Osteocyte (in vitro differentiated cells): ENCODE data around the gene PAGE4. TPM values are rescaled to one million over a fixed set of nuclear protein-coding genes. Genes with fewer than 3 reads are reported as not detected.

ENCODE experiments used
- DNase-seq: peaks from one replicate; pipeline ENCODE4 v3.0.0; 2021; ENCODE audit warnings: mixed read lengths; ENCODE audit not compliant: unreplicated experiment; ENCODE audit errors: extremely low spot score
- H3K27ac Mint-ChIP-seq: one replicate; pipeline ENCODE4 v1.8.0; 2021; ENCODE audit warnings: mild to moderate bottlenecking, mixed read lengths; ENCODE audit not compliant: unreplicated experiment
- H3K27me3 Mint-ChIP-seq: one replicate; pipeline ENCODE4 v1.8.0; 2021; ENCODE audit warnings: mixed read lengths; ENCODE audit not compliant: unreplicated experiment
- H3K36me3 Mint-ChIP-seq: one replicate; pipeline ENCODE4 v1.8.0; 2021; ENCODE audit warnings: mixed read lengths; ENCODE audit not compliant: unreplicated experiment
- H3K4me1 Mint-ChIP-seq: one replicate; pipeline ENCODE4 v1.8.0; 2021; ENCODE audit warnings: mixed read lengths; ENCODE audit not compliant: unreplicated experiment
- H3K4me3 Mint-ChIP-seq: one replicate; pipeline ENCODE4 v1.8.0; 2021; ENCODE audit warnings: mild to moderate bottlenecking, moderate library complexity, mixed read lengths; ENCODE audit not compliant: unreplicated experiment
- H3K9me3 Mint-ChIP-seq: one replicate; pipeline ENCODE4 v1.8.0; 2021; ENCODE audit warnings: mixed read lengths; ENCODE audit not compliant: unreplicated experiment
- long read RNA-seq: library from polyadenylated mRNA; unstranded; transcript quantifications from one replicate; pipeline ENCODE4 v2.0.0, GENCODE V29; 2021
- total RNA-seq: library from RNA; stranded (reverse); gene quantifications from 2 replicates; pipeline ENCODE4 v1.2.1, GENCODE V29; 2021
- TF ChIP-seq, protein P1 (sequence below): fragments of 200-600 bp; sonication (generic); IDR thresholded peaks from 2 replicates; pipeline ENCODE4 v1.5.0; 2021; ENCODE audit warnings: antibody characterized with exemption, mild to moderate bottlenecking, moderate library complexity

The PAGE4 gene, protein sequence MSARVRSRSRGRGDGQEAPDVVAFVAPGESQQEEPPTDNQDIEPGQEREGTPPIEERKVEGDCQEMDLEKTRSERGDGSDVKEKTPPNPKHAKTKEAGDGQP
- total RNA-seq: not detected in 2 replicates
- long read RNA-seq: 0 reads

DNA sequence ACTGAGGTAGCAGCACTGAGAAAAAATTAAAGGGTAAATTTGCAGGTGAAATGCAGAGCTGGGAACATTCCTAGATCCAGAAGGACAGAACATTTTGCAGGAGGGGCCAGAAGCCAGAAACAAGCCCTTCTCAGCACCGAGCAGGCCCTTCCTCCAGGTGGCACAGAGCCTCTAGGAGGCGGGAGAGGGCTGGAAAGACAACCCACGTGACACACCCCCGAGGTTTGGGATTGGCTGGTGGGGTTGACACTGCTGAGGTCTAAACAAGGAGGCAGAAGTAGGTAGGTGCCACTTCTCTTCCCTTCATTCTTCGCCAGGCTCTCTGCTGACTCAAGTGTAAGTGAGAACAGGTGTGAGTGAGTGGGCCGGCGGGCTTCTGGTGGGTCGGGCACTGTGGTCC is at the start of gene PAGE4:
TSS of gene PAGE4 (plus strand) at position 288 of the 400 bp plus-strand sequence. CDS start 1,126 bp downstream, outside the sequence.
- no peaks in the 10 kb centered on the region for H3K9me3 Mint-ChIP-seq
- H3K27ac Mint-ChIP-seq: no peak within 1 kb of the TSS
- peaks cover 6% of the 10 kb centered on the region for H3K27me3 Mint-ChIP-seq
- no peak within 1 kb of the TSS for H3K4me3 Mint-ChIP-seq
- no peak for DNase-seq
- TF ChIP-seq, protein P1, sequence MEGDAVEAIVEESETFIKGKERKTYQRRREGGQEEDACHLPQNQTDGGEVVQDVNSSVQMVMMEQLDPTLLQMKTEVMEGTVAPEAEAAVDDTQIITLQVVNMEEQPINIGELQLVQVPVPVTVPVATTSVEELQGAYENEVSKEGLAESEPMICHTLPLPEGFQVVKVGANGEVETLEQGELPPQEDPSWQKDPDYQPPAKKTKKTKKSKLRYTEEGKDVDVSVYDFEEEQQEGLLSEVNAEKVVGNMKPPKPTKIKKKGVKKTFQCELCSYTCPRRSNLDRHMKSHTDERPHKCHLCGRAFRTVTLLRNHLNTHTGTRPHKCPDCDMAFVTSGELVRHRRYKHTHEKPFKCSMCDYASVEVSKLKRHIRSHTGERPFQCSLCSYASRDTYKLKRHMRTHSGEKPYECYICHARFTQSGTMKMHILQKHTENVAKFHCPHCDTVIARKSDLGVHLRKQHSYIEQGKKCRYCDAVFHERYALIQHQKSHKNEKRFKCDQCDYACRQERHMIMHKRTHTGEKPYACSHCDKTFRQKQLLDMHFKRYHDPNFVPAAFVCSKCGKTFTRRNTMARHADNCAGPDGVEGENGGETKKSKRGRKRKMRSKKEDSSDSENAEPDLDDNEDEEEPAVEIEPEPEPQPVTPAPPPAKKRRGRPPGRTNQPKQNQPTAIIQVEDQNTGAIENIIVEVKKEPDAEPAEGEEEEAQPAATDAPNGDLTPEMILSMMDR: no peak
- no peaks in the 10 kb centered on the region for H3K36me3 Mint-ChIP-seq
- H3K4me1 Mint-ChIP-seq: no peaks in the 10 kb centered on the region

DNA sequence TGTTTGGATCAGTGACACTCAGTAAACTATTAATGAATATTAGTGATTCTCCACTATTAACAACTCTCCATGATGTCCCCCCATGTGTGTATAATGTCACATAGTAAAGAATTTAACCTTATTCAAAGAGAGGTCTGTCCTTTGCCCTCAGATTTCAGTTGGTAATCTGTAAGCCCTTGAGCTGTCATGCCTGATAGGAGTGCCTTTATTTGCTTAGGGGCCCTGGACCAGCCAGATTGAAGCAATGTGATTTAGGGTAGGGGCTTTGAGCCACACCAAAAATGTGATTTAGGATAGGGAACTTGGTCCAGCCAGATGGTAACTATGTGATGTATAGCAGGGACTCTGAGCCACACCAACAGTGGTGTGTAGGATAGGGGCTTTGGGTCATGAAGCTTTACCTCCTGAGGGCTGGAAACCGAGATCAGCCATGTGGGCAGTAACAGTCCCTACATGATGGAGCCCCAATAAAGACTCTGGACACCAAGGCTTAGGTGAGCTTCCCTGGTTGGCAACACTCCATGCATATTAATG is 44.3 kb upstream of the PAGE4 start:
- H3K4me1 Mint-ChIP-seq: no peaks in the 10 kb centered on the region
- no peak overlapping the region for H3K27ac Mint-ChIP-seq
- H3K36me3 Mint-ChIP-seq: no peaks in the 10 kb centered on the region
- TF ChIP-seq, protein P1: no peak
- no peaks in the 10 kb centered on the region for H3K27me3 Mint-ChIP-seq
- DNase-seq: no peak
- H3K9me3 Mint-ChIP-seq: no peaks in the 10 kb centered on the region
- no peak overlapping the region for H3K4me3 Mint-ChIP-seq

DNA sequence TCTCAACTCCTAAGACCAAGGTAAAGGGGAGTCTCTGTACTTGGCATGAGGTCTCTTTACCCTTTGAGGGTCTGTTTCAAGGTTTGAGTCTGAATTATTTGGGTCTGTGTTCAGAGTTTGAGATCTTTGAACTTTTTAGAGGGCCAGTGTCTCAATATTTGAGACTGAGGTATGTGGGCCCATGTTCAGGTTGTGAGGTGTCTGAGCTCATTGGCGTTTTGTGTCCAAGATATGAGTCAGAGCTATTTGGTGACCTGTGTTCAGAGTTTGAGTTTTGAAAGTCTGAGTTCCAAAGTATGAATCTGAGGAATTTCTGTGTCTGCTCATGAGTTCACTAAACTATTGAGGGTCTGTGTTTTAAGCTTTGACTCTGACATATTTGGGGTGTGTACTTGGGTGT is 36.7 kb upstream of the PAGE4 start:
- DNase-seq: no peak
- TF ChIP-seq, protein P1: no peak
- no peak overlapping the region for H3K4me3 Mint-ChIP-seq
- H3K36me3 Mint-ChIP-seq: no peaks in the 10 kb centered on the region
- H3K9me3 Mint-ChIP-seq: peaks cover 10% of the 10 kb centered on the region
- H3K27ac Mint-ChIP-seq: no peak overlapping the region
- H3K4me1 Mint-ChIP-seq: no peaks in the 10 kb centered on the region
- no peaks in the 10 kb centered on the region for H3K27me3 Mint-ChIP-seq

DNA sequence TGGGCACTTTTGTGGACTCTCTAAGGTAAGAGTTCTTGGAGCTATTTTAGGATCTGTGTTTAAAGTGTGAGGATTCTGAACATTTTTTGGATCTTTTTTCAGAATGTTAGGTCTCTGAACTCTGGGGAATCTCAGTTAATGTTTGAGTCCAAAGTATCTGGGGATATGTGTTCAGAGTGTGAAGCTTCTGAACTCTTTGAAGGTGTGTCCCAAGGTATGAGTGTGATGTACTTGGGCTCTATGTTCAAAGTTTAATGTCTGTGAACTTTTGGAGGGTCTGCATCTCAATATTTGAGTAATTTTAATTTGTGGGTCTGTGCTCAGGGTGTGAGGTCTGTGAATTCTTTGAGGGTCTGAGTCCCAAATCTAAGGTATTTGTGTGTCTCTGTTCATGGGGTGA is 35.4 kb upstream of the PAGE4 start:
- H3K4me3 Mint-ChIP-seq: no peak overlapping the region
- no peaks in the 10 kb centered on the region for H3K27me3 Mint-ChIP-seq
- H3K36me3 Mint-ChIP-seq: no peaks in the 10 kb centered on the region
- H3K4me1 Mint-ChIP-seq: no peaks in the 10 kb centered on the region
- no peak for DNase-seq
- H3K9me3 Mint-ChIP-seq: peaks cover 10% of the 10 kb centered on the region
- H3K27ac Mint-ChIP-seq: no peak overlapping the region
- TF ChIP-seq, protein P1: no peak

DNA sequence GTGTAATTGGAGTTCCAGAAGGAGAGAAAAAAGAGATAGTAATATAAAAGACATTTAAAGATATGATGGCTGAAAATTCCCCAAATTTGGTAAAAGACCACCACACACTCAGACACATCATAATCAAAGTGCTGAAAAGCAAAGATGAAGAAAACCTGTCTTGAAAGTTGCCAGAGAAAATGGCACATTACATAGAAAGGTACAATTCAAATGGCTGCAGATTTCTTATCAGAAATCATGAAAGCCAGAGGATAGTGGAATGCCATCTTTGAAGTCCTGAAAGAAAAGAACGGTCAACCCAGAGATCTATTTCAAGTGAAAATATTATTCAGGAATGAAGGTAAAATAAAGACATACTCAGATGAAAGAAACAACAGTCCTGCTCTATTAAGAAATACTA is 29.3 kb upstream of the PAGE4 start:
- H3K4me1 Mint-ChIP-seq: no peaks in the 10 kb centered on the region
- H3K36me3 Mint-ChIP-seq: no peaks in the 10 kb centered on the region
- no peak for DNase-seq

More for the DNA sequence above, 29.3 kb upstream of the PAGE4 start:
- Mint-ChIP-seq H3K27me3 (no peaks in the 10 kb centered on the region), H3K4me3 (no peak overlapping the region), H3K27ac (no peak overlapping the region), H3K9me3 (peaks cover 14% of the 10 kb centered on the region)
- TF ChIP-seq, protein P1: no peak
